ENCODE data around the gene H2AZ2.
"Not testable (repeated sequence)": the region's sequence is repeated elsewhere in the genome, so short reads cannot be mapped to it uniquely, and the experiment has no call there.

H2AZ2 gene

GRCh38 chr7:44811093-44811492 is 36.8 kb downstream of the H2AZ2 start:
- DNase-seq: no peak

GRCh38 chr7:44808914-44809393 is 38.9 kb downstream of the H2AZ2 start:
- no peak for DNase-seq

GRCh38 chr7:44805950-44806349 is 41.9 kb downstream of the H2AZ2 start:
- DNase-seq: no peak

GRCh38 chr7:44803828-44804519 is 43.9 kb downstream of the H2AZ2 start:
- DNase-seq: not testable (repeated sequence)

GRCh38 chr7:44802418-44803025 is 45.4 kb downstream of the H2AZ2 start:
- DNase-seq: no peak

- DNase-seq: no peak
These were observed 46.0 kb downstream of the H2AZ2 start for GRCh38 chr7:44801890-44802289.

GRCh38 chr7:44799939-44800338 is 47.9 kb downstream of the H2AZ2 start:
- no peak for DNase-seq

GRCh38 chr7:44798649-44799305 is 49.1 kb downstream of the H2AZ2 start:
- DNase-seq: peak; percentile 11

- DNase-seq: peak; percentile 87
These were observed 50.3 kb downstream of the H2AZ2 start for GRCh38 chr7:44797329-44798258.

- DNase-seq: peak; percentile 99
These were observed 51.2 kb downstream of the H2AZ2 start, which contains the start of gene PPIA for GRCh38 chr7:44796504-44797328. Gene PPIA (plus strand): TSS chr7:44796681. CDS start chr7:44796725, 44 bp downstream.

GRCh38 chr7:44796034-44796503 is 51.8 kb downstream of the H2AZ2 start:
- no peak for DNase-seq

GRCh38 chr7:44794331-44794730 is 53.6 kb downstream of the H2AZ2 start:
- DNase-seq: no peak

GRCh38 chr7:44793919-44794318 is 54.0 kb downstream of the H2AZ2 start:
- DNase-seq: no peak

- no peak for DNase-seq
These were observed 56.3 kb downstream of the H2AZ2 start for GRCh38 chr7:44791278-44792219.

GRCh38 chr7:44789990-44790389 is 57.9 kb downstream of the H2AZ2 start:
- DNase-seq: no peak

- DNase-seq: no peak
These were observed 60.1 kb downstream of the H2AZ2 start for GRCh38 chr7:44787762-44788161.

GRCh38 chr7:44787041-44787440 is 60.8 kb downstream of the H2AZ2 start:
- no peak for DNase-seq

GRCh38 chr7:44785218-44785617 is 62.7 kb downstream of the H2AZ2 start:
- DNase-seq: not testable (repeated sequence)

- DNase-seq: no peak
These were observed 63.5 kb downstream of the H2AZ2 start for GRCh38 chr7:44784364-44784763.

GRCh38 chr7:44783407-44783806 is 64.5 kb downstream of the H2AZ2 start:
- no peak for DNase-seq

- no peak for DNase-seq
These were observed 65.4 kb downstream of the H2AZ2 start for GRCh38 chr7:44782460-44782859.

Measured in activated naive CD4-positive, alpha-beta T cell treated with Interleukin-2 at 50 U/mL for 16 hours (primary cell).